IMR-90 (cell line): ENCODE measurements around the gene SEH1L. TPM values are rescaled to one million over a fixed set of nuclear protein-coding genes. Genes with fewer than 3 reads are reported as not detected.

ENCODE experiments used
- ATAC-seq: fragments of 200-7000 bp; cut with Tn5 transposase; 2 replicates; pipeline ENCODE4 v1.9.1; 2020; ENCODE audit warnings: low read depth, mild to moderate bottlenecking, moderate library complexity
- BruUV-seq: library from RNA; stranded (reverse); fragments of 400-500 nt; replicated peaks from 2 replicates; lab custom pipeline; 2021; lab: Mats Ljungman, UMichigan
- CTCF ChIA-PET: fragments of 300-600 bp; formaldehyde crosslinking; extraction: SDS; loops from one replicate; lab custom pipeline; 2021; ENCODE audit warnings: antibody characterized with exemption; lab: Yijun Ruan, JAX
- POLR2A ChIA-PET: fragments of 300-600 bp; sonication (Branson Sonifier 250); formaldehyde crosslinking; loops from one replicate; lab custom pipeline; 2022; ENCODE audit warnings: antibody characterized with exemption; ENCODE audit not compliant: unreplicated experiment; lab: Charles Lee
- DNase-seq: peaks from one replicate; pipeline ENCODE4 v3.0.0; 2013
- H2AFZ ChIP-seq: replicated peaks from 2 replicates; pipeline ENCODE3; 2013; ENCODE audit warnings: low read length, mild to moderate bottlenecking; ENCODE audit not compliant: poor library complexity
- H2AK5ac ChIP-seq: 2 replicates; pipeline ENCODE4 v1.6.1; 2013; ENCODE audit warnings: low read depth, low read length, inconsistent platforms
- H2AK9ac ChIP-seq: replicated peaks from 2 replicates; pipeline ENCODE3; 2013; ENCODE audit warnings: mild to moderate bottlenecking, low read depth, low read length, moderate library complexity; ENCODE audit not compliant: poor library complexity
- H2BK120ac ChIP-seq: 2 replicates; pipeline ENCODE4 v1.6.1; 2013; ENCODE audit warnings: low read depth, low read length, inconsistent platforms
- H2BK15ac ChIP-seq: 3 replicates; pipeline ENCODE4 v1.6.1; 2013; ENCODE audit warnings: low read depth, low read length, inconsistent platforms
- H2BK20ac ChIP-seq: 2 replicates; pipeline ENCODE4 v1.6.1; 2013; ENCODE audit warnings: low read depth, mild to moderate bottlenecking, inconsistent platforms, low read length, moderate library complexity
- H2BK5ac ChIP-seq: 2 replicates; pipeline ENCODE4 v1.6.1; 2013; ENCODE audit warnings: mild to moderate bottlenecking, low read depth, low read length, inconsistent platforms; ENCODE audit not compliant: poor library complexity, severe bottlenecking
- H3K14ac ChIP-seq: replicated peaks from 2 replicates; pipeline ENCODE4 v1.6.1; 2013; ENCODE audit warnings: low read depth, low read length, inconsistent platforms
- H3K18ac ChIP-seq: 2 replicates; pipeline ENCODE4 v1.6.1; 2013; ENCODE audit warnings: low read depth, low read length, control low read depth
- H3K23ac ChIP-seq: 2 replicates; pipeline ENCODE4 v1.6.1; 2013; ENCODE audit warnings: low read depth, low read length, inconsistent platforms
- H3K27ac ChIP-seq: 2 replicates; pipeline ENCODE4 v1.5.1; 2013; ENCODE audit warnings: mild to moderate bottlenecking, control low read depth, low read length; ENCODE audit not compliant: insufficient read depth
- H3K27me3 ChIP-seq: 2 replicates; pipeline ENCODE4 v1.6.1; 2013; ENCODE audit warnings: low read length; ENCODE audit not compliant: control insufficient read depth, insufficient read depth
- H3K36me3 ChIP-seq: 2 replicates; pipeline ENCODE4 v1.6.1; 2013; ENCODE audit warnings: low read length, mixed read lengths; ENCODE audit not compliant: control insufficient read depth, insufficient read depth
- H3K4ac ChIP-seq: 2 replicates; pipeline ENCODE4 v1.6.1; 2013; ENCODE audit warnings: low read depth, low read length, inconsistent platforms
- H3K4me1 ChIP-seq: 2 replicates; pipeline ENCODE4 v1.6.1; 2013; ENCODE audit warnings: low read length, mixed read lengths; ENCODE audit not compliant: control insufficient read depth, insufficient read depth
- H3K4me2 ChIP-seq: 2 replicates; pipeline ENCODE4 v1.6.1; 2013; ENCODE audit warnings: low read depth, mild to moderate bottlenecking, control low read depth, low read length, moderate library complexity
- H3K4me3 ChIP-seq: 2 replicates; pipeline ENCODE4 v1.5.1; 2013; ENCODE audit warnings: low read depth, mild to moderate bottlenecking, control low read depth, low read length, moderate library complexity; ENCODE audit not compliant: insufficient read depth
- H3K56ac ChIP-seq: 2 replicates; pipeline ENCODE4 v1.6.1; 2013; ENCODE audit warnings: low read length, inconsistent platforms; ENCODE audit not compliant: insufficient read depth; ENCODE audit errors: extremely low read depth
- H3K79me1 ChIP-seq, 2 experiments: 2 replicates each; pipeline ENCODE4 v1.6.1; 2013; ENCODE audit warnings: low read length in 2 of 2, inconsistent platforms in 1 of 2, low read depth in 1 of 2
- H3K9ac ChIP-seq: 2 replicates; pipeline ENCODE4 v1.6.1; 2013; ENCODE audit warnings: low read depth, low read length, control low read depth
- H3K9me1 ChIP-seq: 2 replicates; pipeline ENCODE4 v1.6.1; 2013; ENCODE audit warnings: low read length, inconsistent platforms; ENCODE audit not compliant: insufficient read depth
- H3K9me3 ChIP-seq: 2 replicates; pipeline ENCODE4 v1.6.1; 2013; ENCODE audit warnings: low read length; ENCODE audit not compliant: control insufficient read depth, insufficient read depth
- H4K20me1 ChIP-seq: 2 replicates; pipeline ENCODE4 v1.6.1; 2013; ENCODE audit warnings: low read length, inconsistent platforms; ENCODE audit not compliant: insufficient read depth
- H4K5ac ChIP-seq: 2 replicates; pipeline ENCODE4 v1.6.1; 2013; ENCODE audit warnings: mild to moderate bottlenecking, low read depth, low read length, control low read depth
- H4K8ac ChIP-seq, 2 experiments: 2 replicates each; pipeline ENCODE4 v1.6.1; 2013; ENCODE audit warnings: low read depth in 2 of 2, low read length in 2 of 2, control low read depth in 1 of 2, inconsistent platforms in 1 of 2
- H4K91ac ChIP-seq: 2 replicates; pipeline ENCODE4 v1.6.1; 2013; ENCODE audit warnings: low read depth, low read length, inconsistent platforms; ENCODE audit not compliant: insufficient read depth
- CHD1 ChIP-seq: IDR thresholded peaks from 2 replicates; pipeline ENCODE4 v1.6.1; 2012; ENCODE audit warnings: low read depth, low read length, improper control_type of control experiment
- FOS ChIP-seq: fragments of 150-350 bp; IDR thresholded peaks from 2 replicates; pipeline ENCODE4 v1.6.1; 2016; ENCODE audit warnings: low read depth, low read length
- MAFK ChIP-seq: IDR thresholded peaks from 2 replicates; pipeline ENCODE4 v1.6.1; 2012; ENCODE audit warnings: low read depth, low read length, improper control_type of control experiment
- RFX5 ChIP-seq: IDR thresholded peaks from 2 replicates; pipeline ENCODE4 v1.8.0; 2012; ENCODE audit warnings: low read depth, mild to moderate bottlenecking, low read length, moderate library complexity
- SMC3 ChIP-seq: fragments of 150-350 bp; IDR thresholded peaks from 2 replicates; pipeline ENCODE4 v1.6.1; 2016; ENCODE audit warnings: low read depth, mild to moderate bottlenecking, antibody characterized with exemption, low read length, moderate library complexity
- WGBS, 2 experiments: methylation state at CpG; one replicate each; pipeline versions ENCODE4 v1.1.5 to v1.1.7; 2013; ENCODE audit warnings: missing lambda C conversion rate in 2 of 2; ENCODE audit not compliant: insufficient read length in 1 of 2; ENCODE audit errors: extremely low coverage in 2 of 2; 5-methylcytosine and 5-hydroxymethylcytosine counted together
- dilution Hi-C: fragments of 300-500 bp; cut with HindIII; formaldehyde crosslinking; loops from one replicate; pipeline ENCODE4 v1.14.3; 2018; ENCODE audit warnings: low sequenced_read_pairs; ENCODE audit not compliant: unreplicated experiment
- in situ Hi-C: fragments of 300-500 bp; cut with MboI; formaldehyde crosslinking; loops from 3 replicates; pipeline ENCODE4 v1.14.3; 2019; ENCODE audit warnings: low sequenced_read_pairs, inconsistent platforms, mixed read lengths
- intact Hi-C: fragments of 100-400 bp; cut with micrococcal nuclease; formaldehyde crosslinking; loops from 2 replicates; pipeline ENCODE4 v1.10.0; 2022
- polyA plus RNA-seq, 3 experiments: library from polyadenylated mRNA; depleted of rRNA; stranded (reverse); fragments of >200 nt; gene quantifications; 2 replicates each; pipeline ENCODE4 v1.2.3, GENCODE V29; 2012; ENCODE audit warnings: low replicate concordance in 1 of 3
- total RNA-seq: library from RNA; depleted of rRNA; stranded (reverse); fragments of >200 nt; gene quantifications from 2 replicates; pipeline ENCODE4 v1.2.3, GENCODE V29; 2012
- TF ChIP-seq, protein P1 (sequence below): fragments of 150-350 bp; IDR thresholded peaks from 2 replicates; pipeline ENCODE4 v1.6.1; 2016; ENCODE audit warnings: low read depth, mild to moderate bottlenecking, low read length, moderate library complexity, borderline replicate concordance
- TF ChIP-seq, protein P2 (sequence below): conservative IDR thresholded peaks from 2 replicates; pipeline ENCODE4 v1.5.1; 2012; ENCODE audit warnings: mild to moderate bottlenecking, low read depth, low read length, improper control_type of control experiment

The SEH1L gene
- total and polyA plus RNA-seq, 2 of the 4 experiments (the other 2 are of a cell fraction), result 27.6 to 45.5 TPM

DNA sequence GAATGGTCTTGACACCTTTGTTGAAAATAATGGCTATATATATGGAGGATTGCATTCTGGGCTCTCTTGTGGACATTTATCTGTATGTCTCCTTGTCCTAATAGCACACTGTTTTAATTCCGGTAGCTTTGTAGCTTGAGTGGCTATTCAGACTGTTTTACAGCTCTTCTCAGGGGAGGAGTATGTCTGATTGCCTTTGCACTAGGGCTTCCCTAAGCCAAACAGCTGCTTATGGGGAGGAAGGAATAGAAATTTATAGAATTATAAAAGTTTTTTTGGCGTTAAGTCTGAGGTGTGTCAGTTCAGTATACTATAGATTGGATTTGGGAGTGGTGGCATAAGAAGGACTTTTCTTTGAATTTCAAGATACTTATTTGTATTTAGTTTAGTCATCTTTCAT, 12.6 kb downstream of the SEH1L start:
- H2BK5ac ChIP-seq, result no peak overlapping the region
- no peak overlapping the region for H3K27ac ChIP-seq
- no peak overlapping the region for H3K56ac ChIP-seq
- no peak for DNase-seq
- H2BK15ac ChIP-seq, result no peak overlapping the region
- no peaks in the 10 kb centered on the region for H3K9me3 ChIP-seq
- no peaks in the 10 kb centered on the region for H3K4me1 ChIP-seq
- ATAC-seq, result no peak
- ChIA-PET CTCF (no interaction called here), POLR2A (no interaction called here)
- TF ChIP-seq, protein P1, sequence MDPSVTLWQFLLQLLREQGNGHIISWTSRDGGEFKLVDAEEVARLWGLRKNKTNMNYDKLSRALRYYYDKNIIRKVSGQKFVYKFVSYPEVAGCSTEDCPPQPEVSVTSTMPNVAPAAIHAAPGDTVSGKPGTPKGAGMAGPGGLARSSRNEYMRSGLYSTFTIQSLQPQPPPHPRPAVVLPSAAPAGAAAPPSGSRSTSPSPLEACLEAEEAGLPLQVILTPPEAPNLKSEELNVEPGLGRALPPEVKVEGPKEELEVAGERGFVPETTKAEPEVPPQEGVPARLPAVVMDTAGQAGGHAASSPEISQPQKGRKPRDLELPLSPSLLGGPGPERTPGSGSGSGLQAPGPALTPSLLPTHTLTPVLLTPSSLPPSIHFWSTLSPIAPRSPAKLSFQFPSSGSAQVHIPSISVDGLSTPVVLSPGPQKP, result no peak
- TF ChIP-seq MAFK, result no peak
- no peak for TF ChIP-seq CHD1
- TF ChIP-seq FOS, result no peak
- TF ChIP-seq SMC3, result no peak
- TF ChIP-seq, protein P2, sequence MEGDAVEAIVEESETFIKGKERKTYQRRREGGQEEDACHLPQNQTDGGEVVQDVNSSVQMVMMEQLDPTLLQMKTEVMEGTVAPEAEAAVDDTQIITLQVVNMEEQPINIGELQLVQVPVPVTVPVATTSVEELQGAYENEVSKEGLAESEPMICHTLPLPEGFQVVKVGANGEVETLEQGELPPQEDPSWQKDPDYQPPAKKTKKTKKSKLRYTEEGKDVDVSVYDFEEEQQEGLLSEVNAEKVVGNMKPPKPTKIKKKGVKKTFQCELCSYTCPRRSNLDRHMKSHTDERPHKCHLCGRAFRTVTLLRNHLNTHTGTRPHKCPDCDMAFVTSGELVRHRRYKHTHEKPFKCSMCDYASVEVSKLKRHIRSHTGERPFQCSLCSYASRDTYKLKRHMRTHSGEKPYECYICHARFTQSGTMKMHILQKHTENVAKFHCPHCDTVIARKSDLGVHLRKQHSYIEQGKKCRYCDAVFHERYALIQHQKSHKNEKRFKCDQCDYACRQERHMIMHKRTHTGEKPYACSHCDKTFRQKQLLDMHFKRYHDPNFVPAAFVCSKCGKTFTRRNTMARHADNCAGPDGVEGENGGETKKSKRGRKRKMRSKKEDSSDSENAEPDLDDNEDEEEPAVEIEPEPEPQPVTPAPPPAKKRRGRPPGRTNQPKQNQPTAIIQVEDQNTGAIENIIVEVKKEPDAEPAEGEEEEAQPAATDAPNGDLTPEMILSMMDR, result no peak
- TF ChIP-seq RFX5, result no peak
- H4K5ac ChIP-seq, result no peak overlapping the region
- H3K4me3 ChIP-seq, result no peak overlapping the region
- no CpG with 5 or more reads among the region's 2 CpGs for WGBS, 2 experiments
- H3K27me3 ChIP-seq, result no peaks in the 10 kb centered on the region
- peaks cover 2% of the 10 kb centered on the region; the same call in 1 of the 2 replicates for H3K9me1 ChIP-seq
- no peak overlapping the region for H2AK9ac ChIP-seq
- peaks cover 14% of the 10 kb centered on the region for H3K36me3 ChIP-seq
- H2BK20ac ChIP-seq, result no peak overlapping the region
- peaks cover 36 to 37% of the 10 kb centered on the region in 2 experiments for H3K79me1 ChIP-seq
- no peak overlapping the region for H3K14ac ChIP-seq
- H2AFZ ChIP-seq, result no peak overlapping the region
- H3K23ac ChIP-seq, result no peak overlapping the region
- H4K91ac ChIP-seq, result no peak overlapping the region
- no peak overlapping the region for H3K4ac ChIP-seq
- BruUV-seq, result no TSS peak
- dilution Hi-C loops (no loop called here), intact Hi-C loops (no loop called here), in situ Hi-C loops (no loop called here)
- H4K8ac ChIP-seq, result no peak overlapping the region
- H2BK120ac ChIP-seq, result no peak overlapping the region
- H4K20me1 ChIP-seq, result no peaks in the 10 kb centered on the region
- no peak overlapping the region for H3K18ac ChIP-seq
- no peak overlapping the region for H2AK5ac ChIP-seq
- no peak overlapping the region for H3K4me2 ChIP-seq
- no peak overlapping the region for H3K9ac ChIP-seq
